Testis (tissue), 3 donors: ENCODE results near the gene YDJC. TPM values are rescaled to one million over a fixed set of nuclear protein-coding genes. Genes with fewer than 3 reads are reported as not detected.

ENCODE experiments used
- DNase-seq: peaks from one replicate; pipeline ENCODE4 v3.0.0-alpha.2; 2019
- H3K27ac ChIP-seq, 2 donors: fragments of 200-600 bp; sonication (generic); one replicate each; pipeline ENCODE4 v1.5.1; 2019
- H3K27me3 ChIP-seq: fragments of 200-600 bp; sonication (generic); one replicate; pipeline ENCODE4 v1.5.1; 2019
- H3K36me3 ChIP-seq: fragments of 200-600 bp; sonication (generic); one replicate; pipeline ENCODE4 v1.5.1; 2017; ENCODE audit warnings: low read depth; ENCODE audit errors: missing control alignments
- H3K4me1 ChIP-seq: fragments of 200-600 bp; sonication (generic); one replicate; pipeline ENCODE4 v1.5.1; 2019
- H3K4me3 ChIP-seq, 2 donors: fragments of 200-600 bp; sonication (generic); one replicate each; pipeline ENCODE4 v1.5.1; 2017 to 2019
- H3K9me3 ChIP-seq: fragments of 200-600 bp; sonication (generic); one replicate; pipeline ENCODE4 v1.5.1; 2017
- POLR2A ChIP-seq: fragments of 450-650 bp; IDR thresholded peaks from one replicate; pipeline ENCODE4 v1.6.1; 2017; ENCODE audit warnings: antibody characterized with exemption, mild to moderate bottlenecking, moderate library complexity
- WGBS, 2 donors: methylation state at CpG; one replicate each; pipeline ENCODE4 v1.1.5; 2018; 5-methylcytosine and 5-hydroxymethylcytosine counted together
- intact Hi-C: fragments of 100-400 bp; cut with DNase I; formaldehyde crosslinking; loops from one replicate; pipeline ENCODE4 v1.15.1; 2023; ENCODE audit warnings: low total_unique reads
- polyA plus RNA-seq: library from polyadenylated mRNA; stranded (reverse); fragments of 350-450 nt; fragmentation: Illumina TruSeq; extraction: RNeasy Lipid Tissue Mini Kit (QIAGEN cat#74804); gene quantifications from one replicate; pipeline ENCODE4 v1.2.3, GENCODE V29; 2014; ENCODE audit warnings: low read depth, low replicate concordance; ENCODE audit not compliant: insufficient read depth
- total RNA-seq, 2 donors: library from RNA; depleted of rRNA; stranded (reverse); fragments of >200 nt; gene quantifications; one replicate each; pipeline ENCODE4 v1.2.3, GENCODE V29; 2016
- TF ChIP-seq, protein P1 (sequence below), 3 experiments: fragments of 450-650 bp in 2 of 3; fragments of 200-600 bp in 1 of 3; sonication (generic) in 1 of 3; IDR thresholded peaks; one replicate each; pipeline ENCODE4 v1.5.1; 2016 to 2019; ENCODE audit warnings: antibody characterized with exemption in 3 of 3, mild to moderate bottlenecking in 2 of 3, moderate library complexity in 1 of 3

The YDJC gene
- total and polyA plus RNA-seq, 3 donors from 2014 or later, result 9.9 to 37.1 (median 36.5) TPM

DNA sequence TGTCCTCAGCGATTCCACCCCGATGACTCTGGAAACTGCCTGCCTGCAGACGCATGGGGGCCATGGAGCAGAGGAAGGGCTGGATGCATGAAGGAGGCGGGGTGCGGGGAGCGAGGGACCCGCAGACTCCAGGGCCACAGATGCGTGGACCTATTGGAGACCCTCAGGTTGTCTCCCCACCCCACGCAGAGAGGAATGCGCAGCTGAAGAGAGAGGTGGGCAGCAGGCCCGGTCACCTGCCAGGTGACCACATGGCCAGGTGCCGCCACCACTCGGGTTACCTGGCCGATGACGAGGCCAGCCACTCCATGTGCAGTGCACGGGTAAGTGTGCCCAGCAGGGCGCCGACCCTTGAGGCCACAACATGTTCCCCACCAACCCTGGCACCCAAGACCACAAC is 3.1 kb upstream of the YDJC start:
- intact Hi-C loops, result no loop called here
- Histone ChIP-seq H3K4me3 (peak overlapping the region in 1 of 2 donors; percentile 32), H3K9me3 (no peaks in the 10 kb centered on the region), H3K27me3 (no peaks in the 10 kb centered on the region), H3K4me1 (peaks cover 4% of the 10 kb centered on the region), H3K27ac (no peak overlapping the region), H3K36me3 (no peaks in the 10 kb centered on the region)
- 55 to 86% methylated on average over 14 to 18 of the region's 18 CpGs for WGBS, 2 donors
- TF ChIP-seq, protein P1, sequence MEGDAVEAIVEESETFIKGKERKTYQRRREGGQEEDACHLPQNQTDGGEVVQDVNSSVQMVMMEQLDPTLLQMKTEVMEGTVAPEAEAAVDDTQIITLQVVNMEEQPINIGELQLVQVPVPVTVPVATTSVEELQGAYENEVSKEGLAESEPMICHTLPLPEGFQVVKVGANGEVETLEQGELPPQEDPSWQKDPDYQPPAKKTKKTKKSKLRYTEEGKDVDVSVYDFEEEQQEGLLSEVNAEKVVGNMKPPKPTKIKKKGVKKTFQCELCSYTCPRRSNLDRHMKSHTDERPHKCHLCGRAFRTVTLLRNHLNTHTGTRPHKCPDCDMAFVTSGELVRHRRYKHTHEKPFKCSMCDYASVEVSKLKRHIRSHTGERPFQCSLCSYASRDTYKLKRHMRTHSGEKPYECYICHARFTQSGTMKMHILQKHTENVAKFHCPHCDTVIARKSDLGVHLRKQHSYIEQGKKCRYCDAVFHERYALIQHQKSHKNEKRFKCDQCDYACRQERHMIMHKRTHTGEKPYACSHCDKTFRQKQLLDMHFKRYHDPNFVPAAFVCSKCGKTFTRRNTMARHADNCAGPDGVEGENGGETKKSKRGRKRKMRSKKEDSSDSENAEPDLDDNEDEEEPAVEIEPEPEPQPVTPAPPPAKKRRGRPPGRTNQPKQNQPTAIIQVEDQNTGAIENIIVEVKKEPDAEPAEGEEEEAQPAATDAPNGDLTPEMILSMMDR (IDR thresholded peaks at IDR 0.05), result no peak
- TF ChIP-seq POLR2A, result no peak
- DNase-seq, result no peak

DNA sequence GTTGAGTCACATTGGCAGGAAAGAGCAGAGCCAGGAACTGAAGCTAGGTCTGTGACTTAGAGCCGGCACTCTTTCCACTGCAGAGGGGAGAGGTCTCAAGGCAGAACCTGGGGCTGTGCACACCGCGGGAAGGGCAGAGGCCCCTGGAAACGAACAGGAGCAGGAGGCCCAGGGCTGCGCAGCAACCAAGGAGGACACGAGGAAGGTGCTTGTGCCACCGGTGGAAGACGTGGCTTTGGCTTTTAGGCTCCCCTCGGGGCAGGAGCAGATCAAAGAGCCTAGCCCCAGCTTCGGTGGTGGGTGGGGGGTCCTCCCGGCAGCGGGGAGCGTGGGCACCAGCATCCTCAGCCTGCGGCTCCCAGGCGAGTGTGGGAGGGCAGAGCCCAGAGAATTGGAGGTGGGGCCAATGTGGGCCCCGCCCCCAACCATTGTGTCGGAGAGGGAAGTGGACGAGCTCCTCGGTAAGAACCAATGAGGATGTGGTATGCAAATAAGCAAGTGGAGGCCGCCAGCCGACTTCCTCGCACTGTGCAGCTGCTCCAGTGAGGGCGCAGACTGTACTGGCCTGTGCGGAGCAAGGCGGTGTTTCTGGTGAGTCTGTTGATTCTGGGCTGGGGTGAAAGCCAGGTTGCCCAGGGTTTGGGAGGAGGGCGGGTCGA is 2.5 kb upstream of the YDJC start, which contains the start of gene CCDC116:
Gene CCDC116, plus strand, starts transcription at position 524 of the 659 bp plus-strand sequence. CDS start 422 bp downstream, outside the sequence.
- Histone ChIP-seq H3K36me3 (no peaks in the 10 kb centered on the region), H3K27me3 (no peaks in the 10 kb centered on the region), H3K4me1 (peaks cover 4% of the 10 kb centered on the region), H3K27ac (no peak within 1 kb of the TSS), H3K4me3 (peak within 1 kb of the TSS; percentile 21 to 32), H3K9me3 (no peaks in the 10 kb centered on the region)
- 59 to 72% methylated on average over 21 to 27 of the region's 27 CpGs for WGBS, 2 donors
- DNase-seq, result peak; percentile 84
- no peak for TF ChIP-seq POLR2A
- TF ChIP-seq, protein P1 (IDR thresholded peaks at IDR 0.05), result no peak
- intact Hi-C loops, result no loop called here

DNA sequence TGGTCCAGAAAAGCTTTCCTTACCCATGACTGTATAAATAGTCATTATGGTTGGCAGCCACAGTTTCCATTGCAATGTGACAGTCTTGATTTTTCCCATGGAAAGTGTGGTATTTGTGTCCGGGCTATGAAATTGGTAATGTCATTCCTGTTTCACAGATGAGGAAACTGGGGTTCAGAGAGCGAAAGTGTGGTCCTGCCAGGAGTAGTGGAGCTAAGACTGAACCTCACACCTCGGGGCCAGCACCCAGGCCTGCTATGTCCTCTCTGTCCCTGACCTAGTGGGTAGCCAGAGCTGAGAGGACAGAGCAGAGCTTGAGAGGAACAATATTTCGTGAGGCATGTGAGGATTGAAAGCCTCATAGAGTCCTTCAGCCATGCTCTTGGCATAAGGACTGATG is 1.2 kb upstream of the YDJC start:
- Histone ChIP-seq H3K4me1 (peaks cover 4% of the 10 kb centered on the region), H3K27ac (no peak overlapping the region), H3K27me3 (no peaks in the 10 kb centered on the region), H3K4me3 (no peak overlapping the region), H3K9me3 (no peaks in the 10 kb centered on the region), H3K36me3 (no peaks in the 10 kb centered on the region)
- intact Hi-C loops, result no loop called here
- no peak for TF ChIP-seq POLR2A
- TF ChIP-seq, protein P1 (IDR thresholded peaks at IDR 0.05), result no peak
- 88 to 93% methylated on average over 4 of the region's 4 CpGs for WGBS, 2 donors
- DNase-seq, result no peak

DNA sequence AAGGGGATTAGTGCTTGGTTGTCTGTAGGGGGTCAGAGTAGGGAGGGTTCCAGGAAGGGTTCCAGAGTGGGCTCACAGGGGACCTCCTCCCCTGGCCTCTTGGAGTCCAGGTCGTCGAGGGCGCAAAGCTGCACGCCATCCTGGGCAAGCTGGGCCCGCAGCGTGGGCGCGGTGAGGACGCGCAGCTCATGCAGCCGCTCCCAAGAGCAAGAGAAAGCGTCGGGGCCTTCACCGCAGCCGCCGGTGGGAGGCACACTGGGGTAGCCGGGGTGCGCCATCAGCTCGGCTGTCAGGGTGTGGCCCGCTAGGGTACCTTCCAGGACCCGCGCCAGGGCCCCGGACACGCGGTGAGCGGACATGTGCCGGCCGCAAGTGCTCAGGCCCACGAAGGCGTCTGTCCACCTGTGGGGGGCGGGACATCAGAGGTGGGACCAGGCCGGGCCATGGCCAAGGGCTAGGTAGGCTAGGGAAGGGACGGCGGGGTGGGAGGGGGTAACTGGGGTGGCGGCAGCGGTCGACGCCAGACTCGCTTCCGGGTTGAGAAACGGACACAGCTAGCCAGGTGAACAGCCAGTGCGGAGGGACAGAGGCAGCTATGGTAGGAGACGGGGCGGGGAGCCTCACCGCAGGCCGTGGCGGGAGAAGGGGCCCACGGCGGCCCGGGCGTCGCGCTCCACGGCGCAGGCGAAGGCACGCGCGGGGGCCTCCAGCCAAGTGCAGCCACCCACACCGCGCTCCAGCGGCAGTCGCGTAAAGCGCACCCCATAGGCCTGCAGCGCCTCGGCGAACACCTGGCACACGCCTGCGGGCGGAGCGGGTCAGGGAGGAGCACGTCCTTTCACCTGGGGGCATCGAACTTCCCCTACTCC is 1.2 kb downstream of the YDJC start:
- no peak for DNase-seq
- TF ChIP-seq POLR2A, result no peak
- TF ChIP-seq, protein P1 (IDR thresholded peaks at IDR 0.05), result no peak
- WGBS, 2 donors, result 45 to 69% methylated on average over 36 to 74 of the region's 74 CpGs
- peak overlapping the region; percentile 63 to 89 for H3K4me3 ChIP-seq
- intact Hi-C loops, result no loop called here
- H3K27me3 ChIP-seq, result no peaks in the 10 kb centered on the region
- no peaks in the 10 kb centered on the region for H3K36me3 ChIP-seq
- peaks cover 16% of the 10 kb centered on the region for H3K4me1 ChIP-seq
- H3K27ac ChIP-seq, result no peak overlapping the region
- H3K9me3 ChIP-seq, result no peaks in the 10 kb centered on the region
